Omental fat pad (tissue), 4 donors: ENCODE measurements around the gene WBP2NL. TPM values are rescaled to one million over a fixed set of nuclear protein-coding genes. Genes with fewer than 3 reads are reported as not detected.
A peak's percentile ranks its signal among the peaks of the same experiment; 100 is the strongest.

Experiments
- ATAC-seq: fragments of 150-250 bp; one replicate; pipeline ENCODE4 v1.9.1; 2016; ENCODE audit warnings: mild to moderate bottlenecking, moderate library complexity; ENCODE audit not compliant: low FRiP score
- DNase-seq: peaks from one replicate; pipeline ENCODE4 v3.0.0-alpha.2; 2019; ENCODE audit warnings: low spot score
- CTCF ChIP-seq, 3 donors: fragments of 450-650 bp; IDR thresholded peaks; one replicate each; pipeline ENCODE4 v1.5.1; 2016 to 2017; ENCODE audit warnings: antibody characterized with exemption in 3 of 3, mild to moderate bottlenecking in 3 of 3, moderate library complexity in 2 of 3
- total RNA-seq, 4 donors: library from RNA; depleted of rRNA; stranded (reverse); fragments of >200 nt; gene quantifications; one replicate each; pipeline ENCODE4 v1.1.0, GENCODE V29; 2016

Gene WBP2NL
- total RNA-seq, 4 donors from 2014 or later = 0.28 to 1.1 (median 0.72) TPM

DNA sequence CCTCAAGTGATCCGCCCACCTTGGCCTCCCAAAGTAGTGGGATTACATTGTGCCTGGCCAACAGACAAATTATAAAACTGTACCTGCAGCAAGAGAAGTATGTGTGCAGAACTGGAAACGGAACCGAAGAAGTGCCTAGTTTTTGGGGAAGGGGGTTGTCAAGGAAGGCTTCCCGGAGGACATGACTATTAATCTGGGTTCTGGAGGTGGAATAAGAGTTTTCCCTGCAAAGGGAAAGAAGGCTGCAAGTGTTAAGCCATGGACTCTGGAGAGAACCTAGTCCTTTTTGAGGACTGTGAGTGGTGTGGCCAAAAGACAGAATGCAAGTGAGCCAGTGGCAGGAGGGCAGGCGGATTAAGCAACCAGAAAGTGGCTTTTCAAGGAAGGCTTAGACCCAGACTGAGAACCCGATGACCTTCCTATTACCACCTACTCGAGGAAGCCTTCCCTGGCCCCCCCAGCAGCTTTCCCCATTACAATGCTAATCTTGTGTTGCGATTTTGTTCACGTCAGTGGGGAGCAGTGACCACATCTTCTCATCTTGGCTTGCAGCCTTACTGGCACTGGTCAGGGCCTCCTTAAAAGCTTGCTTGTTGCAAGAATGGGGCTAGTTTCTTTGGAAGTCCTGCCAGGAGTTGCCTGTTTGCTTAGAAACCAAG lies 35.0 kb upstream of the WBP2NL start:
- TF ChIP-seq CTCF (IDR thresholded peaks at IDR 0.05) = no peak
- ATAC-seq (peak; percentile 76), DNase-seq (no peak)

DNA sequence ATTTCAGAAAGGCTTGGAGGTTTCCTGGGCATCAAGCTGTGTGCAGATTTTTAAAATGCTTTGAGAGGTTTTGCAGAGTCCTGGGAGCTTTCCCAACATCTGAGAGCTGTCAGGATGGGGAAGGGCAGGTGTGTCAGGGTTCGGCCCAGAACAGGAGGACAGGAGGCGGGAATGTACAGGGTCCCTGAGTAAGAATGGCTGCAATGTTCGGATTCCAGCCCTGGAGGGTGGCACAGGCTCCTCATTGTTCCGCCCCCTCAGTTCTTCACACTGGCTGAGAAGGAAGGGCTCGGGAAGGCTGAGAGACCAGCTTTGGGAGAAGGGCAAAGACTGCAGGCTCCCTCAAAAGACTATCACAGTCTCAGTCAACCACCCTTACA lies 34.5 kb upstream of the WBP2NL start:
- TF ChIP-seq CTCF (IDR thresholded peaks at IDR 0.05) = no peak
- DNase-seq = no peak
- ATAC-seq = peak; percentile 52

DNA sequence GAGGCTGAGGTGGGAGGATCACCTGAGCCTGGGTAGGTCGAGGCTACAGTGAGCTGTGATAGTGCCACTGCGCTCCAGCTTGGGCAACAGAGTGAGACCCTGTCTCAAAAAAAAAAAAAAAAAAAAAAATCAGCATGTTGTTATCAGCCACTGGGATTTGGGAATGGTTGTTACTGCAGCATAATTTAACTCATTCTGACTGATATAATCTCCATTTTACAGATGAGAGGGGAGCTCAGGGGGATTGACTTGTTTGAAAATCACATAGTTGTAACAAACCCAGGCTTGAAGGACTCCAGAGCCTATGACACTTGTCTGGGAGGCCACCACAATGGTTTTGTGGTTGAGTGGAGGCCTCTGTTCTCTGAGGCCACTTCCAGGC lies 32.4 kb upstream of the WBP2NL start:
- DNase-seq (no peak), ATAC-seq (no peak)
- no peak for TF ChIP-seq CTCF (IDR thresholded peaks at IDR 0.05)

DNA sequence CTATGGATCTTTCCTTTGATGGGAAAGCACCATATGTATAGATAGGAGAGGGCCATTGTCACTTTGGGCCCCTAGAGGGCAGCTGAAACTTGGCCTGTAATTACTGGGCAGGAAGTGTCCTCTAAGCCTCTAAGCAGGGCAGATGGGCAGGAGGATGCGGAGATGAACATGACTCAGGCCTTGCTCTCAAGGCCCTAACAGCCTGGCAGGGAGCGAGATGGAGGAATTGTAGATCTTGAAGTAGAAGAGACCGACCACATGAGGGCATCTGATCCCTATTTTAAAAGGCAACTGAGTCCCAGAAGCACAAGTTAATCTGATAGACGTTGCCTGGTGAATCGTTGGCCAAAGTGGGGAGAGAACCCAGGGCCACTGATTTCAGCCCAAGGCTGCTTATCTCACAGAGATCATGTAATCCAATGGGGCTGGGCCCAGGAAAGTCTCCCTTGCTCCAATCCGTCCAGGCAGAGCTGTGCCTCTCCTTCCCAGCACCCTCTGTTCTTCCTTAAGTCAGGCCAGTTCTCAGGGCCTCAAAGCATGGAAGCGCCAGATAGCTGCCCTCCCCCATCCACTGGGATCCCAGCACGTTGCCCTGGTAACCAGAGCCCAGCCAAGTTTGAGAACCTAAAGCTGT lies 31.9 kb upstream of the WBP2NL start:
- TF ChIP-seq CTCF (IDR thresholded peaks at IDR 0.05) = no peak
- ATAC-seq = peak; percentile 38
- no peak for DNase-seq

GRCh38 chr22:41968601-41969000 lies 30.0 kb upstream of the WBP2NL start:
- no peak for TF ChIP-seq CTCF (IDR thresholded peaks at IDR 0.05)
- no peak for ATAC-seq
- DNase-seq = no peak

GRCh38 chr22:41969110-41969646 lies 29.4 kb upstream of the WBP2NL start, which contains the start of gene SEPTIN3:
Gene SEPTIN3, plus strand, starts transcription at chr22:41969443. Its CDS starts 2,050 bp downstream, at chr22:41971493.
- no peak for TF ChIP-seq CTCF (IDR thresholded peaks at IDR 0.05)
- DNase-seq (no peak), ATAC-seq (no peak)

DNA sequence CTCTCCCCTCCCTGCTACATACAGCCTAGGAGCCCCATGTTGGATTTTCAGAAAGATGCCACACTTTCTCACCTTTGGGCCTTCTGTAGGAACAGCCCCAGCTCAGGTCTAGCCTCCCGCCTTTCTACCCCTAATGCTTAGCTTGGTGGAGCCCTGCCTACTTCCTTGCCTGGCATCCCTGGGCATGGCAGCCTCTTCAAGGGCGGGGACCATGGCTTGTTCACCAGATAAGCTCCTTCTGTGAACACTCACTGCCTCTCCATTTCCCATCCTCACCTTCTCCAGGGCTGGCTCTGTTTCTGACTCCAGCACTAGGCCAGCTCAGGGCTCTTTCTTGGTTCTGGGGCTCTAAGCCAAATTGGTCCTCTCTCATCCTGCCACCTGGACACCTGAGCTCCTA lies 28.0 kb upstream of the WBP2NL start:
- no peak for TF ChIP-seq CTCF (IDR thresholded peaks at IDR 0.05)
- ATAC-seq (no peak), DNase-seq (no peak)
